Calu3 (cell line): Measurements from ENCODE around the gene ARL8B. TPM values are rescaled to one million over a fixed set of nuclear protein-coding genes. Genes with fewer than 3 reads are reported as not detected.

Source experiments
- BruUV-seq: library from RNA; stranded (reverse); fragments of 400-500 nt; replicated peaks from 2 replicates; lab custom pipeline; 2021; lab: Mats Ljungman, UMichigan
- CTCF ChIA-PET: fragments of 300-600 bp; sonication (Branson Sonifier 250); formaldehyde crosslinking; loops from one replicate; lab custom pipeline; 2022; ENCODE audit warnings: antibody characterized with exemption; lab: Charles Lee
- DNase-seq: peaks from one replicate; pipeline ENCODE4 v3.0.0; 2022
- H3K27ac Mint-ChIP-seq: one replicate; pipeline ENCODE4 v1.8.0; 2022; ENCODE audit warnings: mixed read lengths; ENCODE audit not compliant: unreplicated experiment
- H3K27me3 Mint-ChIP-seq: one replicate; pipeline ENCODE4 v1.8.0; 2022; ENCODE audit warnings: mixed read lengths; ENCODE audit not compliant: unreplicated experiment
- H3K36me3 Mint-ChIP-seq: one replicate; pipeline ENCODE4 v1.8.0; 2022; ENCODE audit warnings: mild to moderate bottlenecking, moderate library complexity, mixed read lengths; ENCODE audit not compliant: insufficient read depth, unreplicated experiment
- H3K4me1 Mint-ChIP-seq: one replicate; pipeline ENCODE4 v1.8.0; 2022; ENCODE audit warnings: mild to moderate bottlenecking, low read depth, mixed read lengths; ENCODE audit not compliant: unreplicated experiment
- H3K4me3 Mint-ChIP-seq: one replicate; pipeline ENCODE4 v1.8.0; 2022; ENCODE audit warnings: mild to moderate bottlenecking, low read depth, moderate library complexity, mixed read lengths; ENCODE audit not compliant: unreplicated experiment
- H3K9me3 Mint-ChIP-seq: one replicate; pipeline ENCODE4 v1.8.0; 2022; ENCODE audit warnings: low read depth, mixed read lengths; ENCODE audit not compliant: unreplicated experiment
- intact Hi-C: fragments of 100-400 bp; cut with micrococcal nuclease; formaldehyde crosslinking; loops from one replicate; pipeline ENCODE4 v1.10.0; 2022; ENCODE audit not compliant: unreplicated experiment
- total RNA-seq: library from RNA; stranded (reverse); gene quantifications from 2 replicates; pipeline ENCODE4 v1.2.3, GENCODE V29; 2022
- TF ChIP-seq, protein P1 (sequence below): fragments of 200-600 bp; IDR thresholded peaks from one replicate; pipeline ENCODE4 v1.8.0; 2022; ENCODE audit warnings: antibody characterized with exemption; ENCODE audit not compliant: unreplicated experiment

The ARL8B gene
- total RNA-seq, 1 experiment from 2014 or later: 47.0 TPM

DNA sequence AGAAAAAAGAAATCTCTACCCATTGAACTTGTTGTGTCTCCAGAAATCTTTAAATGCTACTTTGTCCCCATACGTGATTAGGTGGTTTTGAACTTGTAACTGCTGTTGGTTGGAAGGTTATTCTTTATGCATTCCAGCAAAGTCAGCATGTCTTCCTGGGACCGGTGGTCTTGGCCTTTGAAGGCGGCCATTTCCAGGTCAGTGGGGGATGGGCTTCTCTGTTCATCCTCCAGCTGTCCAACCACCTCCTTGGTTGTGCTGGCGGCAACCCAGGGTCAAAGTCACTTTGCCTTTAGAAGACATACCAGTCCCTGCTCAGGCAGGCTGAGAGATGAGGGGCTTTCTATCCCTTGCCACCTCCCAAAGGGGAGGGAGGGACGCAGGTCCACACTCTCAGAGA lies 37.9 kb upstream of the ARL8B start:
- TF ChIP-seq, protein P1, sequence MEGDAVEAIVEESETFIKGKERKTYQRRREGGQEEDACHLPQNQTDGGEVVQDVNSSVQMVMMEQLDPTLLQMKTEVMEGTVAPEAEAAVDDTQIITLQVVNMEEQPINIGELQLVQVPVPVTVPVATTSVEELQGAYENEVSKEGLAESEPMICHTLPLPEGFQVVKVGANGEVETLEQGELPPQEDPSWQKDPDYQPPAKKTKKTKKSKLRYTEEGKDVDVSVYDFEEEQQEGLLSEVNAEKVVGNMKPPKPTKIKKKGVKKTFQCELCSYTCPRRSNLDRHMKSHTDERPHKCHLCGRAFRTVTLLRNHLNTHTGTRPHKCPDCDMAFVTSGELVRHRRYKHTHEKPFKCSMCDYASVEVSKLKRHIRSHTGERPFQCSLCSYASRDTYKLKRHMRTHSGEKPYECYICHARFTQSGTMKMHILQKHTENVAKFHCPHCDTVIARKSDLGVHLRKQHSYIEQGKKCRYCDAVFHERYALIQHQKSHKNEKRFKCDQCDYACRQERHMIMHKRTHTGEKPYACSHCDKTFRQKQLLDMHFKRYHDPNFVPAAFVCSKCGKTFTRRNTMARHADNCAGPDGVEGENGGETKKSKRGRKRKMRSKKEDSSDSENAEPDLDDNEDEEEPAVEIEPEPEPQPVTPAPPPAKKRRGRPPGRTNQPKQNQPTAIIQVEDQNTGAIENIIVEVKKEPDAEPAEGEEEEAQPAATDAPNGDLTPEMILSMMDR: no peak
- DNase-seq: no peak
- CTCF ChIA-PET: no interaction called here
- H3K4me3 Mint-ChIP-seq: no peak overlapping the region
- peaks cover 18% of the 10 kb centered on the region for H3K27me3 Mint-ChIP-seq
- intact Hi-C loops: no loop called here
- no peaks in the 10 kb centered on the region for H3K4me1 Mint-ChIP-seq
- H3K9me3 Mint-ChIP-seq: no peaks in the 10 kb centered on the region
- peaks cover 3% of the 10 kb centered on the region for H3K36me3 Mint-ChIP-seq
- BruUV-seq: no TSS peak
- H3K27ac Mint-ChIP-seq: no peak overlapping the region

DNA sequence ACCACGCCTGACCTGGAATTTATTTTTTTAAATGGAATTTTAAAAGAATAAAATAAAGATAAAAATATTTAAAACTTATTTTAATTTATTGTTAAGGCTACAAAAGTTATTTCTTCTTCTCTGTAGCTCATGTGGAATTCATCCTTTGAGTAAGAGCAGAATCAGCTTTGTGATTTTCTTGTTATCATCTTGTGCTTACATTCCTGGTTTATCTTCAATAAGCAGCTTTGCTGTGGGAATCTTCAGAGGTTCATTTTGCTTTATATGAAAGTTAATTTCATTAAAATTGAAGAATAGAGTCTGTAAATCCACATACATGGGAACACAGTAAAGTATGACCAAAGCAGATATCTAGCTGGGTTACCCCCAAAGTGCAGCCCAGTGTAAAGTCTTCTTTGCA lies 35.4 kb upstream of the ARL8B start:
- no peak overlapping the region for H3K27ac Mint-ChIP-seq
- no peaks in the 10 kb centered on the region for H3K4me1 Mint-ChIP-seq
- H3K9me3 Mint-ChIP-seq: no peaks in the 10 kb centered on the region
- CTCF ChIA-PET: no interaction called here
- TF ChIP-seq, protein P1: no peak
- no TSS peak for BruUV-seq
- H3K36me3 Mint-ChIP-seq: no peaks in the 10 kb centered on the region
- intact Hi-C loops: no loop called here
- H3K27me3 Mint-ChIP-seq: peaks cover 5% of the 10 kb centered on the region
- no peak overlapping the region for H3K4me3 Mint-ChIP-seq
- DNase-seq: no peak

DNA sequence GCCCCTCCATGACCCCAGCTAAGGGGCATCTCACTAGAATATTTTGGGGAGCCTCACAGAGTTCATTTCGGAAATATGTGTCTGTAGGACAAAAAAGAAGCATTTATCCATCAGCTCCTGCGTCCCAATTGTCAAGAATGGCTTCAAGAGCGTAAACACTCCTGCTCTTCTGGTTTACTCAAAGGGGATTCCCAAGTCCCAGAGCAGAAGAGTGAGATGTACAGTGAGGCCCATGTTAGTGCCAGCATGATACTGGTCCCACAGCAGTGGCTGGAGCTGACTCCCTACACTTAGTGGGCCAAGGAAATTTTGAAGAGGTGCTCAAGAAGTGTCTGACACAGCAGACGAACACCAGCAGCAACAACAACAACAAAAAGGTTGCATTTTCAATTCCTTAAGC lies 34.9 kb upstream of the ARL8B start:
- H3K9me3 Mint-ChIP-seq: no peaks in the 10 kb centered on the region
- TF ChIP-seq, protein P1: no peak
- intact Hi-C loops: no loop called here
- no peak overlapping the region for H3K27ac Mint-ChIP-seq
- DNase-seq: no peak
- H3K4me1 Mint-ChIP-seq: no peaks in the 10 kb centered on the region
- H3K4me3 Mint-ChIP-seq: no peak overlapping the region
- no peaks in the 10 kb centered on the region for H3K27me3 Mint-ChIP-seq
- no peaks in the 10 kb centered on the region for H3K36me3 Mint-ChIP-seq
- CTCF ChIA-PET: no interaction called here
- BruUV-seq: no TSS peak

DNA sequence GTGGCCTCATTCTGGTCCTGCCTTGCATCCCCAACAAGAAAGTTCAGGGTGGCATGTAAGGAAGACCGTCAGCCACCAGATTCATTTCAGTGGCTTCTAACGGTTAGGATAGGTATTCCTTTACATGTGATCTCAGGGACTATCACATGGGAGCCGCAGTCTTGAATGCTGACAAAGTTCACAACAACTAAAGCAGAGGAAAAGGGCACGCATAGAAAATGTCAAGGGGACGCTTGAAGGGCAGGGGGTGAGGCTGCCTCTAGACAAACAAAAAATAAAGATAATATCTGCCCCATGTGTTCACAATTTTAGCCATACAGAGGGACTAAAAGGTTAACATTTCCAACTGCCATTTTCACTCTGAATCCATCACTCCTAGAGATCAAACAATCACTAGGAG lies 31.9 kb upstream of the ARL8B start:
- intact Hi-C loops: no loop called here
- no TSS peak for BruUV-seq
- Mint-ChIP-seq H3K9me3 (no peaks in the 10 kb centered on the region), H3K4me3 (no peak overlapping the region), H3K36me3 (no peaks in the 10 kb centered on the region), H3K27ac (no peak overlapping the region), H3K27me3 (no peaks in the 10 kb centered on the region), H3K4me1 (no peaks in the 10 kb centered on the region)
- CTCF ChIA-PET: no interaction called here
- no peak for DNase-seq
- TF ChIP-seq, protein P1: no peak
